Heart left ventricle (tissue), 16 donors: ENCODE measurements around the gene FXYD5. TPM values are rescaled to one million over a fixed set of nuclear protein-coding genes. Genes with fewer than 3 reads are reported as not detected.
"Not testable (repeated sequence)": the region's sequence is repeated elsewhere in the genome, so short reads cannot be mapped to it uniquely, and the experiment has no call there.

Source experiments
- ATAC-seq, 4 donors: fragments of 200-7000 bp; cut with Tn5 transposase; one replicate each; pipeline ENCODE4 v1.9.1; 2020 to 2022; ENCODE audit warnings: moderate library complexity in 4 of 4, mild to moderate bottlenecking in 3 of 4, moderate number of reproducible peaks in 1 of 4
- DNase-seq, 5 donors: peaks; one replicate each; pipeline ENCODE4 v3.0.0-alpha.2; 2020
- H3K27ac ChIP-seq, 12 donors: fragments of 200-600 bp; sonication (generic) in 4 of 12; one replicate each; pipeline versions ENCODE4 v1.5.0 to v1.8.0; 2016 to 2022; ENCODE audit warnings: mild to moderate bottlenecking in 2 of 12
- H3K27me3 ChIP-seq, 9 donors: fragments of 200-600 bp; sonication (generic) in 2 of 9; one replicate each; pipeline versions ENCODE4 v1.5.1 to v1.8.0; 2016 to 2022; ENCODE audit warnings: mild to moderate bottlenecking in 3 of 9
- H3K36me3 ChIP-seq, 9 donors: fragments of 200-600 bp; sonication (generic) in 2 of 9; one replicate each; pipeline versions ENCODE4 v1.5.0 to v1.8.0; 2018 to 2022; ENCODE audit warnings: mild to moderate bottlenecking in 2 of 9
- H3K4me1 ChIP-seq, 12 donors: fragments of 200-600 bp; sonication (generic) in 4 of 12; one replicate each; pipeline versions ENCODE4 v1.5.0 to v1.8.0; 2016 to 2022; ENCODE audit warnings: mild to moderate bottlenecking in 3 of 12
- H3K4me3 ChIP-seq, 12 donors: fragments of 200-600 bp; sonication (generic) in 4 of 12; one replicate each; pipeline versions ENCODE4 v1.5.0 to v1.8.0; 2017 to 2022; ENCODE audit warnings: mild to moderate bottlenecking in 9 of 12, moderate library complexity in 4 of 12
- H3K9me3 ChIP-seq, 12 donors: fragments of 200-600 bp; sonication (generic) in 4 of 12; one replicate each; pipeline versions ENCODE4 v1.5.0 to v1.8.0; 2016 to 2022; ENCODE audit warnings: mild to moderate bottlenecking in 1 of 12
- POLR2A ChIP-seq, 2 donors: fragments of 450-650 bp; IDR thresholded peaks; one replicate each; pipeline ENCODE4 v1.6.1; 2017; ENCODE audit warnings: antibody characterized with exemption in 2 of 2, mild to moderate bottlenecking in 2 of 2, moderate library complexity in 2 of 2
- WGBS, 4 donors: extraction: QIAGEN DNeasy Blood & Tissue Kit in 2 of 4; methylation state at CpG; one replicate each; pipeline versions ENCODE4 v1.1.5 to v1.1.7; 2013 to 2018; 5-methylcytosine and 5-hydroxymethylcytosine counted together
- intact Hi-C, 10 donors: fragments of 100-400 bp; cut with DNase I; formaldehyde crosslinking; loops; one replicate each; pipeline versions ENCODE4 v1.11.1 to v1.14.2; 2022
- polyA plus RNA-seq, 2 donors: library from polyadenylated mRNA; stranded (reverse); fragments of 200-250 nt; gene quantifications; one replicate each; pipeline ENCODE4 v1.2.3, GENCODE V29; 2013
- total RNA-seq, 9 donors: library from RNA; depleted of rRNA in 2 of 9; stranded (reverse); fragments of >200 nt in 2 of 9; fragmentation: NEBNext Ultra II Directional in 3 of 9; extraction: Animal tissue kit (Norgen Biotek cat#: 25700) in 3 of 9; gene quantifications; one replicate each; pipeline versions ENCODE4 v1.1.0 to v1.2.4, GENCODE V29; 2016 to 2023
- TF ChIP-seq, protein P1 (sequence below), 12 donors: fragments of 200-600 bp; sonication (generic) in 4 of 12; IDR thresholded peaks; one replicate each; pipeline versions ENCODE4 v1.5.0 to v1.8.0; 2018 to 2022; ENCODE audit warnings: antibody characterized with exemption in 12 of 12, mild to moderate bottlenecking in 5 of 12
- donor health status: ischemic (EF 13 %, LVEDD 7.1; RV severe dilation, severe dysfunction).
- donor health status: healthy with polysubstance abuse.
- donor health status: DM: no; HTN: yes; CAD: no.
- donor health status: DM: no; HTN: no; CAD: no.
- donor health status: ischemic (EF 25% LVEDD 6.9; RV normal size, moderate dysfunction).
- donor health status: ischemic (EF 25% LVEDD 5.7; RV mildly dilated, moderate dysfunction).
- donor health status: healthy.
- donor health status: DM: yes; HTN: yes; CAD: no.
- donor health status: ischemic (EF 35%, LVEDD 5.7; RV mildly dilated, moderate dysfunction).
- donor health status: nonischemic (EF 11% LVEDD 7.7; RV severe dilation, severe dysfunction).
- donor health status: DM: yes; HTN: yes; CAD: no.
- donor health status: PGD.
- donor health status: ischemic (EF 29% LVEDD 5.4; RV normal size, mild dysfunction).
- donor health status: nonischemic (EF 23%, LVEDD 6.1; RV moderate dilation, normal function).

The FXYD5 gene
- total and polyA plus RNA-seq, 11 donors = 15.3 to 87.9 (median 25.6) TPM

DNA sequence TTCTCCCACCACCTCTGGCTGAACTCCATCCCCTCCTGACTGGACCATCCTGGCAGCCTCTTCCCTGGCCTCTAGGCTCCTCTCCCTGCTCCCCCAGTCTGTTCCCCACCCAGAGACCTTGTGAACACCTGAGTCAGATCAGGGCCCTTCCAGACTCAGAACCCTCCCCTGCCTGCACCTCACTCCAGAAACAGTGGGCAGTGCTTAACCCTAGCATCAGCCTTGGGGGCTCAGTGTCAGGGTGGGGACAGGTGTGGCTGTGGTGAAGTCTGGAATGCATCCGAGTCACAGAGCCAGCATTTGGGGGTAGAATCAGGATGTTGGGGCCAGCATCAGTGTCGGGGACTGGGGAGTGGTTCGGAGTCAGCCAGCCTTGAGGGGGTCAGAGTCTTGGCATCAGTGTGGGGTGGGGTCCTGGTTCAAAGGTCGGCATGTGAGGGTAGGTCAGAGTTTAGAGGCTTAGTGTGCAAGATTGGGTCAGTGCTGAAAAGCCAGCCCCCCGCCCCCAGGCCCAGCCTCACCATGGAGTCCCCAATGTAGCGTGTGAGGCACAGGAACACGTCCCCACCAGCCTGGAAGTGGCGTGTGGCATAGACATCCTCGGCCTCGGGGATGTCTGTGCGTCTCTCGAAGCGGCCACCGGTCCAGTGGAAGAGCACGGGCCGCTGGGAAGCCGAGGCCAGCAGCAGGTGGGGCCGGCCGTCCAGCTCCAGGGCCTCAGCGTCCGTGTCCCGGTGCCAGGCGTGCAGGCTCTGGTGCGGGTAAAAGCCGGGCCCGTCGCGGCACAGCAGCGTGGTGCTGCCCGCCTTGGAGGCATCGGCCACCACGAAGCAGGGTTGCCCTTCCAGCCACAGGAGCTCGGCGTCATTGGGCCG, 28.5 kb upstream of the FXYD5 start:
- WGBS, 4 donors = 87 to 94% (median 91%) methylated on average over 12 to 35 of the region's 35 CpGs
- no peaks in the 10 kb centered on the region for H3K27me3 ChIP-seq
- H3K27ac ChIP-seq = peak overlapping the region in 5 of 12 donors; percentile 10 to 37 (median 26)
- H3K36me3 ChIP-seq = no peaks in the 10 kb centered on the region
- TF ChIP-seq, protein P1, sequence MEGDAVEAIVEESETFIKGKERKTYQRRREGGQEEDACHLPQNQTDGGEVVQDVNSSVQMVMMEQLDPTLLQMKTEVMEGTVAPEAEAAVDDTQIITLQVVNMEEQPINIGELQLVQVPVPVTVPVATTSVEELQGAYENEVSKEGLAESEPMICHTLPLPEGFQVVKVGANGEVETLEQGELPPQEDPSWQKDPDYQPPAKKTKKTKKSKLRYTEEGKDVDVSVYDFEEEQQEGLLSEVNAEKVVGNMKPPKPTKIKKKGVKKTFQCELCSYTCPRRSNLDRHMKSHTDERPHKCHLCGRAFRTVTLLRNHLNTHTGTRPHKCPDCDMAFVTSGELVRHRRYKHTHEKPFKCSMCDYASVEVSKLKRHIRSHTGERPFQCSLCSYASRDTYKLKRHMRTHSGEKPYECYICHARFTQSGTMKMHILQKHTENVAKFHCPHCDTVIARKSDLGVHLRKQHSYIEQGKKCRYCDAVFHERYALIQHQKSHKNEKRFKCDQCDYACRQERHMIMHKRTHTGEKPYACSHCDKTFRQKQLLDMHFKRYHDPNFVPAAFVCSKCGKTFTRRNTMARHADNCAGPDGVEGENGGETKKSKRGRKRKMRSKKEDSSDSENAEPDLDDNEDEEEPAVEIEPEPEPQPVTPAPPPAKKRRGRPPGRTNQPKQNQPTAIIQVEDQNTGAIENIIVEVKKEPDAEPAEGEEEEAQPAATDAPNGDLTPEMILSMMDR (IDR thresholded peaks at IDR 0.05) = no peak
- TF ChIP-seq POLR2A (IDR thresholded peaks at IDR 0.05) = no peak
- intact Hi-C loops = no loop called here
- H3K4me3 ChIP-seq = peak overlapping the region in 4 of 12 donors; percentile 5 to 22 (median 18)
- H3K4me1 ChIP-seq = peaks cover 0 to 30% (median 12%) of the 10 kb centered on the region in 12 donors
- ATAC-seq (no peak), DNase-seq (no peak)
- H3K9me3 ChIP-seq = no peaks in the 10 kb centered on the region

DNA sequence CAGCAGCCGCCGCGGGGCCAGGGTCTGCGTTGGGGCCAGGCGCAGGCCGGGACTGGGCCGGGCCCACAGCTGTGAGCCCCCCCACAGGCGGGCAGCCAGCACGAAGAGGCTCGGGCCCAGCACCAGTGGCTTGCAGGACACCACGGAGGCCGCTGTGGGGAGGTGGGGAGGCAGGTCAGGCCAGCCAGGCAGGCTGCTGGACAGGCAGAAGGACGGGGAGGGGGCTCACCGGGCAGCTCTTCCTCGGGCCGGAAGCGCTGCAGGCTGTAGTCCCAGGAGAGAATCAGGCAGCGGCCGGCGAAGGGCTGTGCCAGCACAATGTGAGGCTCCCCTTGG, 27.9 kb upstream of the FXYD5 start:
- Histone ChIP-seq H3K27ac (peak overlapping the region in 5 of 12 donors; percentile 10 to 37 (median 26)), H3K4me1 (peaks cover 0 to 30% (median 12%) of the 10 kb centered on the region in 12 donors), H3K4me3 (peak overlapping the region in 4 of 12 donors; percentile 5 to 22 (median 18)), H3K9me3 (no peaks in the 10 kb centered on the region), H3K27me3 (no peaks in the 10 kb centered on the region), H3K36me3 (no peaks in the 10 kb centered on the region)
- 35 to 60% (median 46%) methylated on average over 8 to 20 of the region's 20 CpGs for WGBS, 4 donors
- ATAC-seq = no peak
- intact Hi-C loops = no loop called here
- TF ChIP-seq POLR2A (IDR thresholded peaks at IDR 0.05) = no peak
- TF ChIP-seq, protein P1 (IDR thresholded peaks at IDR 0.05) = no peak
- peak in 1 of 5 donors; percentile 34 for DNase-seq

DNA sequence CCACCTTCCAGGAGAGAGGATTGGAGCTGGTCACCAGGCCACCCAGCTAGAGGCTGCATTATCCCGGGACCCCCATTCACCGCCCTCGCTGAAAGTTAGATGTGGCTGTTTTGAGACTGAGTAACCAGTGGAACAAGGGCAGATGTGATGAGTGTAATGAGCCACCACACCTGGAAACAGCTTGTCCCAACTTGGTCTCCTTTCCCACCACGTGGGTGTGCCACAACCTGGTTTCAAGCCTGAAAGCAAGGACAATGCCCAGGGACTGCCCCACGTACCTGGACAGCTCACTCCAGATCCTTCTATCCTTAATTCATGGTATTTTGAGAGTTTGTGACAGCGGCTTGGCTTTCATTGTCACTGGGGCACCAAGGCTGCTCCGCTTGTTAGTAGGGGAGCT, 26.7 kb upstream of the FXYD5 start:
- H3K4me3 ChIP-seq = no peak overlapping the region
- H3K27ac ChIP-seq = no peak overlapping the region
- intact Hi-C loops = no loop called here
- no peaks in the 10 kb centered on the region for H3K27me3 ChIP-seq
- DNase-seq (no peak), ATAC-seq (no peak)
- peaks cover 0 to 27% (median 12%) of the 10 kb centered on the region in 12 donors for H3K4me1 ChIP-seq
- no peak for TF ChIP-seq POLR2A (IDR thresholded peaks at IDR 0.05)
- TF ChIP-seq, protein P1 (IDR thresholded peaks at IDR 0.05) = no peak
- no peaks in the 10 kb centered on the region for H3K9me3 ChIP-seq
- 78 to 96% (median 84%) methylated on average over 7 of the region's 7 CpGs for WGBS, 4 donors
- H3K36me3 ChIP-seq = no peaks in the 10 kb centered on the region

DNA sequence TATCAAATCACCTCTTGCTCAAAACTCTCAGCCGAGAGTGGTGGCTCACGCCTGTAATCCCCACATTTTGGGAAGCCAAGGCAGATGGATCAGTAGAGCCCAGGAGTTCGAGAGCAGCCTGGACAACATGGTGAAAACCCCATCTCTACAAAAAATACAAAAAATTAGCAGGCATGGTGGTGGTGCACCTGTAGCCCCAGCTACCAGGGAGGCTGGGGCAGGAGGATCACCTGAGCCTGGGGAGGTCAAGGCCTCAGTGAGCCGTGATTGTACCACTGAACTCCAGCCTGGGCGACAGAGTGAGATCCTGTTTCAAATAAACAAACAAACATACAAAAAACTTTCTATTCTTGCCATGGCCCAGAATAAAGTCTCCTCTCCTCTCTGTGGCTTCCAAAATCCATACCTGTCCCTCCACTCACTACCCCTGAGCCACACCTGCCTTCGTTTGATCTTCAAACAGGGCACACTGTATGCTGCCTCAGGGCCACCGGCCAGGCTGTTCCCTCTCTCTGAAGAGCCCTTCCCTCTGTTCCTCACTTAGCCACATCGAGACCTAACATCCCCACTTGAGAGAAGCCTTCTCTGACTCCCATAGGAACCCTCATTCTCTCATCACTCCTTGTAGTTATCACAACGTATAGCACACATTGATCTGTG, 26.0 kb upstream of the FXYD5 start:
- Histone ChIP-seq H3K9me3 (no peaks in the 10 kb centered on the region), H3K27ac (no peak overlapping the region), H3K27me3 (no peaks in the 10 kb centered on the region), H3K36me3 (no peaks in the 10 kb centered on the region), H3K4me3 (no peak overlapping the region), H3K4me1 (peaks cover 0 to 22% (median 10%) of the 10 kb centered on the region in 12 donors)
- no peak for TF ChIP-seq POLR2A (IDR thresholded peaks at IDR 0.05)
- TF ChIP-seq, protein P1 (IDR thresholded peaks at IDR 0.05) = no peak
- no peak for DNase-seq
- intact Hi-C loops = no loop called here
- WGBS, 4 donors = 89 to 92% (median 91%) methylated on average over 9 of the region's 9 CpGs
- ATAC-seq = no peak

DNA sequence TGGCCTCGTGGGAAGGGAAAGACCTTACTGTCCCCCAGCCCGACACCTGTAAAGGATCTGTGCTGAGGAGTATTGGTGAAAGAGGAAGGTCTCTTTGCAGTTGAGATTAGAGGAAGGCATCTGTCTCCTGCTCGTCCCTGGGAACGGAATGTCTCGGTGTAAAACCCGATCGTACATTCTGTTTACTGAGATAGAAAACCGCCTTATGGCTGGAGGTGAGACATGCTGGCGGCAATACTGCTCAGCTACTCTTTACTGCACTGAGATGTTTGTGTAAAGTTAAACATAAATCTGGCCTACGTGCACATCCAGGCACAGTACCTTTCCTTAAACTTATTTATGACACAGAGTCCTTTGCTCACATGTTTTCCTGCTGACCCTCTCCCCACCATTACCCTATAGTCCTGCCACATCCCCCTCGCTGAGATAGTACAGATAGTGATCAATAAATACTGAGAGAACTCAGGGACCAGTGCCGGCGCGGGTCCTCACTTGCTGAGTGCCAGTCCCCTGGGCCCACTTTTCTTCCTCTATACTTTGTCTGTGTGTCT, 24.7 kb upstream of the FXYD5 start:
- H3K4me3 ChIP-seq, H3K9me3 ChIP-seq, DNase-seq, H3K36me3 ChIP-seq, H3K27me3 ChIP-seq, ATAC-seq: not testable (repeated sequence)
- intact Hi-C loops = loop anchor here in 6 of 10 donors (5.0 to 10.0 kb wide), 3 partner anchors 62 to 85 kb away; partner anchors contain the start of gene HPN (in 1 of the 6)
- H3K27ac ChIP-seq = peak overlapping the region in 2 of 12 donors; percentile 21 to 28
- H3K4me1 ChIP-seq = peaks cover 0 to 12% (median 4%) of the 10 kb centered on the region in 12 donors
- 64 to 73% (median 65%) methylated on average over 14 of the region's 14 CpGs for WGBS, 4 donors
